Left lung (tissue), 10 donors: ENCODE data around the gene MVK. TPM values are rescaled to one million over a fixed set of nuclear protein-coding genes. Genes with fewer than 3 reads are reported as not detected.

ENCODE experiments used
- ATAC-seq: fragments of 200-7000 bp; cut with Tn5 transposase; one replicate; pipeline ENCODE4 v1.9.1; 2020; ENCODE audit warnings: moderate library complexity
- DNase-seq, 4 donors: peaks; one replicate each; pipeline ENCODE4 v3.0.0-alpha.2; 2013 to 2020
- H3K27ac ChIP-seq, 2 donors: fragments of 200-600 bp; sonication (generic) in 1 of 2; one replicate each; pipeline versions ENCODE4 v1.5.0 to v1.8.0; 2020 to 2021
- H3K27me3 ChIP-seq, 2 donors: fragments of 200-600 bp; sonication (generic) in 1 of 2; one replicate each; pipeline versions ENCODE4 v1.5.0 to v1.8.0; 2020 to 2021
- H3K36me3 ChIP-seq, 2 donors: fragments of 200-600 bp; sonication (generic) in 1 of 2; one replicate each; pipeline versions ENCODE4 v1.5.0 to v1.8.0; 2020 to 2021
- H3K4me1 ChIP-seq, 2 donors: fragments of 200-600 bp; one replicate each; pipeline ENCODE4 v1.8.0; 2021
- H3K4me3 ChIP-seq, 2 donors: fragments of 200-600 bp; sonication (generic) in 1 of 2; one replicate each; pipeline versions ENCODE4 v1.5.0 to v1.8.0; 2020 to 2021; ENCODE audit warnings: mild to moderate bottlenecking in 1 of 2
- H3K9me3 ChIP-seq, 2 donors: fragments of 200-600 bp; sonication (generic) in 1 of 2; one replicate each; pipeline versions ENCODE4 v1.5.0 to v1.8.0; 2020 to 2021
- intact Hi-C, 2 donors: fragments of 100-400 bp; cut with DNase I; formaldehyde crosslinking; loops; one replicate each; pipeline versions ENCODE4 v1.11.2 to v1.14.2; 2022
- polyA plus RNA-seq, 6 donors: library from polyadenylated mRNA; unstranded; fragments of 120-200 nt; gene quantifications; one replicate each; pipeline ENCODE4 v1.2.1, GENCODE V29; 2013; ENCODE audit not compliant: insufficient read length in 6 of 6
- total RNA-seq, 2 donors: library from RNA; stranded (reverse); fragmentation: NEBNext Ultra II Directional; extraction: Animal tissue kit (Norgen Biotek cat#: 25700); gene quantifications; one replicate each; pipeline ENCODE4 v1.2.1, GENCODE V29; 2021
- TF ChIP-seq, protein P1 (sequence below), 2 donors: fragments of 200-600 bp; sonication (generic) in 1 of 2; IDR thresholded peaks; one replicate each; pipeline versions ENCODE4 v1.5.0 to v1.8.0; 2021; ENCODE audit warnings: antibody characterized with exemption in 2 of 2
- donor health status: DM: no; HTN: yes; CAD: no.
- donor health status: DM: no; HTN: no; CAD: no.

The MVK gene
- total and polyA plus RNA-seq, 8 donors, result 11.1 to 46.1 (median 16.3) TPM

DNA sequence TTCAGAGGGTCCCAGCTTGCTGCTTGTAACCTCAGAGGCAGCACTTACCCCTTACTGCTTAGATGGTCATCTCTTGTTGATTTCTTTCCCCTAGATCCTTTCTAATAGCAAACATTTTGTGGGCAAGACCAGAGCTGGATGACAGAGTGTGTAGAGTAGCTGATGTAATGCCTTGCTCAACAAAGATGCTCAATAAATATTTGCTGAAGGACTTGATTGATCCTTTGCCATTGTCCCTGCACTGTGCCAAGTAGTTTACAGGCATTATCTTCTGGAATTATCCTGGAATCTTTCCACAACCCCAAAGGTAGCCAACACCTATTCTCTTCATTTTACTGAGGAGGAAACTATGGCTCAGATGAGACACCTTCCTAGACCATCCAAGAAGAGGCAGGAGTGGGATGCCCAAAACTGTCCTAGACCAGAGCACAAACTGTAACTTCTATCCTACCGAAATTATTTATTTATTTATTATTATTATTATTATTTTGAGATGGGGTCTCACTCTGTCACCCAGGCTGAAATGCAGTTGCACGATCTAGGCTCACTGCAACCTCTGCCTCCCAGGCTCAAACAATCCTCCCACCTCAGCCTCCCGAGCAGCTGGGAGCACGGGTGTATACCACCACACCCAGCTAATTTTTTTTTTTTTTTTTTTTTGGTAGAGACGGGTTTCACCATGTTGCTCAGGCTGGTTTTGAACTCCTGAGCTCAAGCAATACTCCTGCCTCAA is 1.7 kb upstream of the MVK start:
- no peak overlapping the region for H3K27ac ChIP-seq
- intact Hi-C loops, result no loop called here
- H3K4me1 ChIP-seq, result peaks cover 5 to 14% of the 10 kb centered on the region in 2 donors
- no peak for ATAC-seq
- H3K27me3 ChIP-seq, result no peaks in the 10 kb centered on the region
- H3K4me3 ChIP-seq, result peak overlapping the region in 1 of 2 donors; percentile 75
- no peak for DNase-seq
- H3K9me3 ChIP-seq, result no peaks in the 10 kb centered on the region
- H3K36me3 ChIP-seq, result peaks cover 0 to 41% of the 10 kb centered on the region in 2 donors
- TF ChIP-seq, protein P1, sequence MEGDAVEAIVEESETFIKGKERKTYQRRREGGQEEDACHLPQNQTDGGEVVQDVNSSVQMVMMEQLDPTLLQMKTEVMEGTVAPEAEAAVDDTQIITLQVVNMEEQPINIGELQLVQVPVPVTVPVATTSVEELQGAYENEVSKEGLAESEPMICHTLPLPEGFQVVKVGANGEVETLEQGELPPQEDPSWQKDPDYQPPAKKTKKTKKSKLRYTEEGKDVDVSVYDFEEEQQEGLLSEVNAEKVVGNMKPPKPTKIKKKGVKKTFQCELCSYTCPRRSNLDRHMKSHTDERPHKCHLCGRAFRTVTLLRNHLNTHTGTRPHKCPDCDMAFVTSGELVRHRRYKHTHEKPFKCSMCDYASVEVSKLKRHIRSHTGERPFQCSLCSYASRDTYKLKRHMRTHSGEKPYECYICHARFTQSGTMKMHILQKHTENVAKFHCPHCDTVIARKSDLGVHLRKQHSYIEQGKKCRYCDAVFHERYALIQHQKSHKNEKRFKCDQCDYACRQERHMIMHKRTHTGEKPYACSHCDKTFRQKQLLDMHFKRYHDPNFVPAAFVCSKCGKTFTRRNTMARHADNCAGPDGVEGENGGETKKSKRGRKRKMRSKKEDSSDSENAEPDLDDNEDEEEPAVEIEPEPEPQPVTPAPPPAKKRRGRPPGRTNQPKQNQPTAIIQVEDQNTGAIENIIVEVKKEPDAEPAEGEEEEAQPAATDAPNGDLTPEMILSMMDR (IDR thresholded peaks at IDR 0.05), result no peak

DNA sequence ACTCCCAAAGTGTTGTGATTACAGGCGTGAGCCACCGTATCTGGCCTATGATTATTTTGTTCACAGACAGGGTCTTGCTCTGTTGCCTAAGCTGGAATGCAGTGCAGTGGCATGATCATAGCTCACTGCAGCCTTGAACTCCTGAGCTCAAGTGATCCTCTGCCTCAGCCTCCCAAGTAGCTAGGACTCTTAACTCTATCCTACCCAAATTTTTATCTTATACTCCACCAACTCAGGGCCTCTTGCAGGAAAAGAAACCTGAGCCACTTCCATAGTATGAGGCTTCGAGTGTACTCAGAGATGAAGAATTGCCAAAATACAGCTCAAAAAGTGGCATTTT is 1.1 kb upstream of the MVK start:
- H3K36me3 ChIP-seq, result peaks cover 0 to 41% of the 10 kb centered on the region in 2 donors

DNA sequence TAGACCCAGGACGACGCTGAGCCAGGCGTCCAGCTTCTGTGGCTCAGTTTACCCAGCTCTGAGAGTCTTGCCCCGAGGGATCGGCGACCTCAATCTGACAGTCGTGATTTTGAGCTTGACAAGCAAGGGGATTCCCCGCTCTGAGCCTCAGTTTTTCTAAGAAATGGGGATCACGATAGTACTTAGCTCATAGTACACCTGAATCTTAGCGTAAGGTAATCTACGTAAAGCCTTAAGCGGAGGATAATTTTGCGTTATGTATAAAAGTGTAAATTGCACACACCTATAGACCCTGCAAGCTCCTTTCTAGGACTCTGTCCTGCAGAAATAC is 285 bp downstream of the MVK start:
- peak overlapping the region in 1 of 2 donors; percentile 87 for H3K27ac ChIP-seq
- H3K36me3 ChIP-seq, result peaks cover 0 to 41% of the 10 kb centered on the region in 2 donors
- intact Hi-C loops, result no loop called here
- DNase-seq, result no peak
- H3K4me1 ChIP-seq, result peaks cover 5 to 14% of the 10 kb centered on the region in 2 donors
- H3K27me3 ChIP-seq, result no peaks in the 10 kb centered on the region
- H3K4me3 ChIP-seq, result peak overlapping the region; percentile 75 to 82
- no peak for ATAC-seq
- H3K9me3 ChIP-seq, result no peaks in the 10 kb centered on the region
- TF ChIP-seq, protein P1 (IDR thresholded peaks at IDR 0.05), result no peak

More for the DNA sequence above, 1.1 kb upstream of the MVK start:
- TF ChIP-seq, protein P1 (IDR thresholded peaks at IDR 0.05), result no peak
- intact Hi-C loops, result no loop called here
- peak overlapping the region in 1 of 2 donors; percentile 87 for H3K27ac ChIP-seq
- ATAC-seq (no peak), DNase-seq (peak in 1 of 4 donors; percentile 9)
- H3K9me3 ChIP-seq, result no peaks in the 10 kb centered on the region
- no peaks in the 10 kb centered on the region for H3K27me3 ChIP-seq
- peak overlapping the region; percentile 75 to 82 for H3K4me3 ChIP-seq
- peaks cover 5 to 14% of the 10 kb centered on the region in 2 donors for H3K4me1 ChIP-seq

DNA sequence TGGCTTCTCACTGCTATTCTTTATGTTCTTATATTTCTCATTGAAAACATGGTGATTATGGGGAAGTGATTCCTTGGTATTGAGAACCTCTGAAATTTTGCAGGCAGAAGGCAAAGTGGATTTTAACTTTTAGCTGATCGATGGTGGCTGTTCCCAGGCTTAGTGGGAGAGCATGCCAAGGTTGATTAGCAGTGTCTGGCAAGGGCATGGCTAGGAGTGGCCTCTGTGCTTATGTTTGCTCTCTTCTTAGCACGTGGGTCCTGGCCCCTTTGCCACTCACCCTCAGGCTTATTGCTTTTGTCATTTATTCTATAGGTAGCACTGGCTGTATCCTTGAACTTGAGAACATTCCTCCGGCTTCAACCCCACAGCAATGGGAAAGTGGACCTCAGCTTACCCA is 2.1 kb downstream of the MVK start:
- no peak overlapping the region for H3K4me3 ChIP-seq
- DNase-seq, result no peak
- no peaks in the 10 kb centered on the region for H3K27me3 ChIP-seq
- H3K27ac ChIP-seq, result no peak overlapping the region
- TF ChIP-seq, protein P1 (IDR thresholded peaks at IDR 0.05), result no peak
- H3K9me3 ChIP-seq, result no peaks in the 10 kb centered on the region
- intact Hi-C loops, result no loop called here
- ATAC-seq, result no peak
- H3K4me1 ChIP-seq, result peaks cover 5 to 14% of the 10 kb centered on the region in 2 donors
- peaks cover 0 to 50% of the 10 kb centered on the region in 2 donors for H3K36me3 ChIP-seq

DNA sequence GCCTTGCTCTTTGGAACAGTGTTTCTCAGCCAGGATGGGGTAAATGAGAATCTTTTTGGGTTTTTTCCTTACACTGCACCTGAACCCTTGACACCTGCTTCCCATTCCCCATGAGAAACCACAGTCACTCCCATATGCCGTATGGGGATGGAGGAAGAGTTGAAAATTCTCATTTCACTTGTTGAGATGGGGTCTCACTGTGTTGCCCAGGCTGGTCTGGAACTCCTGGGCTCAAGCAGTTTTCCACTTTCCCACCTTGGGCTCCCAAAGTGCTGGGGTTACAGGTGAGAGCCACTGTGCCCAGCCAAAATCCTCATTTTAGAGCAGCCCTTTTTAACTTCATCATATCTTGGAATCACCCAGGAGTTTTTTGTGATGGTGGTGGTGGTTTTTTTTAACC is 3.7 kb downstream of the MVK start:
- intact Hi-C loops, result no loop called here
- Histone ChIP-seq H3K4me3 (no peak overlapping the region), H3K9me3 (no peaks in the 10 kb centered on the region), H3K4me1 (peaks cover 5 to 24% of the 10 kb centered on the region in 2 donors), H3K27me3 (no peaks in the 10 kb centered on the region), H3K36me3 (peaks cover 0 to 65% of the 10 kb centered on the region in 2 donors), H3K27ac (no peak overlapping the region)
- no peak for ATAC-seq
- TF ChIP-seq, protein P1 (IDR thresholded peaks at IDR 0.05), result no peak
- no peak for DNase-seq
